GM19397 (cell line): ENCODE data around the gene SERPINA3.
"Not testable (repeated sequence)": the region's sequence is repeated elsewhere in the genome, so short reads cannot be mapped to it uniquely, and the experiment has no call there.

Experiments used
- ATAC-seq: cut with Tn5 transposase; IDR thresholded peaks from one replicate; pipeline ENCODE4 v1.9.1; 2021; ENCODE audit warnings: mild to moderate bottlenecking, moderate library complexity; ENCODE audit not compliant: unreplicated experiment

The SERPINA3 gene

GRCh38 chr14:94631050-94631449 is 18.9 kb downstream of the SERPINA3 start:
- ATAC-seq, result no peak

GRCh38 chr14:94631536-94632304 is 19.5 kb downstream of the SERPINA3 start:
- no peak for ATAC-seq

GRCh38 chr14:94632305-94632590 is 20.1 kb downstream of the SERPINA3 start:
- ATAC-seq, result no peak

GRCh38 chr14:94633121-94633520 is 20.9 kb downstream of the SERPINA3 start:
- no peak for ATAC-seq

GRCh38 chr14:94635154-94635553 is 23.0 kb downstream of the SERPINA3 start:
- no peak for ATAC-seq

GRCh38 chr14:94636744-94637412 is 24.7 kb downstream of the SERPINA3 start:
- no peak for ATAC-seq

- not testable (repeated sequence) for ATAC-seq
These were observed 25.6 kb downstream of the SERPINA3 start for GRCh38 chr14:94637814-94638213.

GRCh38 chr14:94638339-94638738 is 26.1 kb downstream of the SERPINA3 start:
- ATAC-seq, result no peak

- ATAC-seq, result no peak
These were observed 27.0 kb downstream of the SERPINA3 start for GRCh38 chr14:94638961-94639817.

GRCh38 chr14:94640721-94641631 is 28.8 kb downstream of the SERPINA3 start:
- ATAC-seq, result no peak

GRCh38 chr14:94641632-94641955 is 29.4 kb downstream of the SERPINA3 start:
- ATAC-seq, result no peak

- no peak for ATAC-seq
These were observed 31.3 kb downstream of the SERPINA3 start for GRCh38 chr14:94643316-94644101.

GRCh38 chr14:94644102-94644535 is 31.9 kb downstream of the SERPINA3 start:
- no peak for ATAC-seq

- ATAC-seq, result no peak
These were observed 33.9 kb downstream of the SERPINA3 start for GRCh38 chr14:94646066-94646465.

GRCh38 chr14:94646481-94646880 is 34.3 kb downstream of the SERPINA3 start:
- ATAC-seq, result no peak

- no peak for ATAC-seq
These were observed 36.6 kb downstream of the SERPINA3 start for GRCh38 chr14:94648801-94649200.

GRCh38 chr14:94649543-94650443 is 37.6 kb downstream of the SERPINA3 start:
- ATAC-seq, result no peak

- ATAC-seq, result no peak
These were observed 38.2 kb downstream of the SERPINA3 start for GRCh38 chr14:94650444-94650775.
